WI38 (cell line): ENCODE measurements around the gene GLIPR1L1.

Experiments used
- H3K4me3 ChIP-seq: 2 replicates; pipeline ENCODE4 v1.5.1; 2011; ENCODE audit warnings: low read depth, mild to moderate bottlenecking, control low read depth, low read length
- CTCF ChIP-seq: IDR thresholded peaks from 2 replicates; pipeline ENCODE4 v1.5.1; 2012; ENCODE audit warnings: low read depth, mild to moderate bottlenecking, control low read depth, low read length

The GLIPR1L1 gene

GRCh38 chr12:75302781-75303180 is 31.7 kb upstream of the GLIPR1L1 start:
- no peak overlapping the region for H3K4me3 ChIP-seq
- TF ChIP-seq CTCF, result no peak

- no peak overlapping the region for H3K4me3 ChIP-seq
- no peak for TF ChIP-seq CTCF
These were observed 28.8 kb upstream of the GLIPR1L1 start for GRCh38 chr12:75305412-75306332.

GRCh38 chr12:75308279-75308678 is 26.2 kb upstream of the GLIPR1L1 start:
- H3K4me3 ChIP-seq, result no peak overlapping the region
- no peak for TF ChIP-seq CTCF

- no peak overlapping the region for H3K4me3 ChIP-seq
- TF ChIP-seq CTCF, result no peak
These were observed 23.1 kb upstream of the GLIPR1L1 start for GRCh38 chr12:75311369-75311768.

GRCh38 chr12:75315518-75315917 is 19.0 kb upstream of the GLIPR1L1 start:
- H3K4me3 ChIP-seq, result no peak overlapping the region
- TF ChIP-seq CTCF, result no peak

- no peak overlapping the region for H3K4me3 ChIP-seq
- no peak for TF ChIP-seq CTCF
These were observed 16.7 kb upstream of the GLIPR1L1 start for GRCh38 chr12:75317784-75318183.

GRCh38 chr12:75322464-75322863 is 12.0 kb upstream of the GLIPR1L1 start:
- no peak overlapping the region for H3K4me3 ChIP-seq
- no peak for TF ChIP-seq CTCF
